ENCODE results near the gene JADE3.

The JADE3 gene

GRCh38 chrX:47047989-47048388 lies 135.8 kb downstream of the JADE3 start:
- no peak for DNase-seq

- no peak for DNase-seq
Observed at GRCh38 chrX:47059142-47059874, 147.1 kb downstream of the JADE3 start.

- no peak for DNase-seq
Observed at GRCh38 chrX:47060708-47061107, 148.5 kb downstream of the JADE3 start.

- no peak for DNase-seq
Observed at GRCh38 chrX:47061238-47061919, 149.2 kb downstream of the JADE3 start.

- DNase-seq, result no peak
Observed at GRCh38 chrX:47063179-47063578, 151.0 kb downstream of the JADE3 start.

GRCh38 chrX:47068214-47068613 lies 156.0 kb downstream of the JADE3 start:
- no peak for DNase-seq

- DNase-seq, result no peak
Observed at GRCh38 chrX:47068720-47069119, 156.5 kb downstream of the JADE3 start.

GRCh38 chrX:47078129-47079043 lies 166.2 kb downstream of the JADE3 start, which contains the start of gene RGN:
Gene RGN (plus strand): TSS chrX:47078443. CDS start chrX:47081145, 2,702 bp downstream.
- DNase-seq, result no peak

- DNase-seq, result no peak
Observed at GRCh38 chrX:47080215-47080914, 168.1 kb downstream of the JADE3 start.

GRCh38 chrX:47080915-47081236 lies 168.7 kb downstream of the JADE3 start:
- no peak for DNase-seq

GRCh38 chrX:47091149-47091775 lies 179.0 kb downstream of the JADE3 start:
- no peak for DNase-seq

GRCh38 chrX:47093248-47093647 lies 181.0 kb downstream of the JADE3 start:
- peak in 1 of 2 experiments; percentile 1 for DNase-seq

- DNase-seq, result no peak
Observed at GRCh38 chrX:47093860-47094259, 181.6 kb downstream of the JADE3 start.

GRCh38 chrX:47097018-47097417 lies 184.8 kb downstream of the JADE3 start:
- no peak for DNase-seq

- DNase-seq, result no peak
Observed at GRCh38 chrX:47098338-47099094, 186.3 kb downstream of the JADE3 start.

- DNase-seq, result no peak
Observed at GRCh38 chrX:47101206-47101605, 189.0 kb downstream of the JADE3 start.

All from NCI-H1930 (cell line).